Fibroblast of lung (primary cell): Measurements from ENCODE around the gene UACA.

ENCODE experiments used
- EZH2 ChIP-seq: IDR thresholded peaks from 2 replicates; pipeline ENCODE4 v1.5.1; 2012; ENCODE audit warnings: low read length, control low read depth, mild to moderate bottlenecking; ENCODE audit errors: missing control alignments
- TF ChIP-seq, protein P1 (sequence below), 2 donors: IDR thresholded peaks in 1 of 2; conservative IDR thresholded peaks in 1 of 2; 1 replicate in 1 of 2; 2 replicates in 1 of 2; pipeline ENCODE4 v1.5.1; 2011 to 2012; ENCODE audit warnings: low read length in 2 of 2, control low read depth in 1 of 2, inconsistent platforms in 1 of 2, low read depth in 1 of 2, mild to moderate bottlenecking in 1 of 2

- TF ChIP-seq, protein P1, sequence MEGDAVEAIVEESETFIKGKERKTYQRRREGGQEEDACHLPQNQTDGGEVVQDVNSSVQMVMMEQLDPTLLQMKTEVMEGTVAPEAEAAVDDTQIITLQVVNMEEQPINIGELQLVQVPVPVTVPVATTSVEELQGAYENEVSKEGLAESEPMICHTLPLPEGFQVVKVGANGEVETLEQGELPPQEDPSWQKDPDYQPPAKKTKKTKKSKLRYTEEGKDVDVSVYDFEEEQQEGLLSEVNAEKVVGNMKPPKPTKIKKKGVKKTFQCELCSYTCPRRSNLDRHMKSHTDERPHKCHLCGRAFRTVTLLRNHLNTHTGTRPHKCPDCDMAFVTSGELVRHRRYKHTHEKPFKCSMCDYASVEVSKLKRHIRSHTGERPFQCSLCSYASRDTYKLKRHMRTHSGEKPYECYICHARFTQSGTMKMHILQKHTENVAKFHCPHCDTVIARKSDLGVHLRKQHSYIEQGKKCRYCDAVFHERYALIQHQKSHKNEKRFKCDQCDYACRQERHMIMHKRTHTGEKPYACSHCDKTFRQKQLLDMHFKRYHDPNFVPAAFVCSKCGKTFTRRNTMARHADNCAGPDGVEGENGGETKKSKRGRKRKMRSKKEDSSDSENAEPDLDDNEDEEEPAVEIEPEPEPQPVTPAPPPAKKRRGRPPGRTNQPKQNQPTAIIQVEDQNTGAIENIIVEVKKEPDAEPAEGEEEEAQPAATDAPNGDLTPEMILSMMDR (conservative IDR thresholded peaks at IDR 0.05 in 1 of 2, IDR thresholded peaks at IDR 0.05 in 1 of 2; ENCODE audit: low read depth in 1 of 2, low read length in 2 of 2): no peak
- TF ChIP-seq EZH2: no peak
These were observed 14.0 kb upstream of the UACA start for GRCh38 chr15:70777170-70777926.
